Measurements from ENCODE around the gene ICAM5. TPM values are rescaled to one million over a fixed set of nuclear protein-coding genes. Genes with fewer than 3 reads are reported as not detected.

Gene ICAM5
- total and polyA plus RNA-seq, 4 donors = 4.1 to 32.1 (median 18.6) TPM

GRCh38 chr19:10299545-10300458 is 10.1 kb downstream of the ICAM5 start:
- Histone ChIP-seq H3K9ac (ENCODE audit: insufficient read depth in 1 of 2, low read length in 2 of 2) (no peak overlapping the region), H3K27me3 (ENCODE audit: control insufficient read depth in 3 of 3, insufficient read depth in 3 of 3, low read length in 2 of 3) (peaks cover 0 to 17% (median 6%) of the 10 kb centered on the region in 3 donors), H3K4me3 (no peak overlapping the region), H3K9me3 (ENCODE audit: control insufficient read depth in 4 of 4, insufficient read depth in 3 of 4, low read length in 3 of 4) (no peaks in the 10 kb centered on the region), H3K27ac (ENCODE audit: low read depth in 1 of 2, low read length in 1 of 2) (no peak overlapping the region), H3K36me3 (ENCODE audit: control insufficient read depth in 4 of 4, insufficient read depth in 4 of 4, low read length in 4 of 4) (peaks cover 0 to 2% (median under 1%) of the 10 kb centered on the region in 4 donors), H3K4me1 (ENCODE audit: control insufficient read depth in 5 of 5, insufficient read depth in 5 of 5, low read length in 5 of 5) (peaks cover 0 to 12% (median 0%) of the 10 kb centered on the region in 5 donors)
- WGBS, 2 donors = 33 to 43% methylated on average over 14 of the region's 14 CpGs
- ATAC-seq (ENCODE audit: insufficient read depth, low FRiP score) (no peak), DNase-seq (peak in 1 of 3 donors; percentile 6)
- TF ChIP-seq, protein P1, sequence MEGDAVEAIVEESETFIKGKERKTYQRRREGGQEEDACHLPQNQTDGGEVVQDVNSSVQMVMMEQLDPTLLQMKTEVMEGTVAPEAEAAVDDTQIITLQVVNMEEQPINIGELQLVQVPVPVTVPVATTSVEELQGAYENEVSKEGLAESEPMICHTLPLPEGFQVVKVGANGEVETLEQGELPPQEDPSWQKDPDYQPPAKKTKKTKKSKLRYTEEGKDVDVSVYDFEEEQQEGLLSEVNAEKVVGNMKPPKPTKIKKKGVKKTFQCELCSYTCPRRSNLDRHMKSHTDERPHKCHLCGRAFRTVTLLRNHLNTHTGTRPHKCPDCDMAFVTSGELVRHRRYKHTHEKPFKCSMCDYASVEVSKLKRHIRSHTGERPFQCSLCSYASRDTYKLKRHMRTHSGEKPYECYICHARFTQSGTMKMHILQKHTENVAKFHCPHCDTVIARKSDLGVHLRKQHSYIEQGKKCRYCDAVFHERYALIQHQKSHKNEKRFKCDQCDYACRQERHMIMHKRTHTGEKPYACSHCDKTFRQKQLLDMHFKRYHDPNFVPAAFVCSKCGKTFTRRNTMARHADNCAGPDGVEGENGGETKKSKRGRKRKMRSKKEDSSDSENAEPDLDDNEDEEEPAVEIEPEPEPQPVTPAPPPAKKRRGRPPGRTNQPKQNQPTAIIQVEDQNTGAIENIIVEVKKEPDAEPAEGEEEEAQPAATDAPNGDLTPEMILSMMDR (IDR thresholded peaks at IDR 0.05; ENCODE audit: control extremely low read depth, extremely low read depth) = no peak

DNA sequence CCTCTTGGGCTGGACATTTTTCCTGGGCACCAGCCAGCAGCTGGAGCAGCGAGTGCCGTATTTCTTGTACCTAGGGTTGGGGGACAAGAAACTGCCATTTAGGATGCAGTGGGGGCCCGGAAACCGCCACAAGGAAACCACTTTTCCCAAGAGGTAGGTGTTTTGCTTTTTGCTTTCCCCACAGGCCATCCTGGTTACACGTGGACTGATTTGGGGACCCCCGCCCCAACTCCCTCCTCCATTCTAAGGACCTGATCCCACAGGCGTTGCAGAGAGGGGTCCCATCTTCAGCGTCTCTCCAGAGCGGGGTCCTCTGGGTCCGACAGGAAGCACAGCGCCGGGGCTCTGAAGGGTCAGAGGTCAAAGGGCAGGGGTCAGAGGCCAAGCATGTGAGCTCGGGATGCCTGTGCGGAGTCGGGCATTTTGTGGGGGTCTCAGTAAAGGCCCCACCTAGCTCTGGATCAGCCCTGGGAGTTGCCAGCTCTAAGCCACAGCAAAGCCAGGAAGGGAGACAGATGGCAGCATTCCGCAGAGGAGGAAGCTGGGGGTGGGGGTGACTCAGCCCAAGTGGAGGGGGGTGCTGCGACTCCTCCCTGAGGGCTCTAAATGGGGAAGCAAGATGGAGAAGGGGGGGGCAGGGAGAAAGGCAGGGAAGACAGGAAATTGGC is 15.5 kb downstream of the ICAM5 start:
- Histone ChIP-seq H3K4me3 (no peak overlapping the region), H3K27ac (ENCODE audit: low read depth in 1 of 2, low read length in 1 of 2) (peak overlapping the region in 1 of 2 donors; percentile 41), H3K9me3 (ENCODE audit: control insufficient read depth in 4 of 4, insufficient read depth in 3 of 4, low read length in 3 of 4) (no peaks in the 10 kb centered on the region), H3K4me1 (ENCODE audit: control insufficient read depth in 5 of 5, insufficient read depth in 5 of 5, low read length in 5 of 5) (no peaks in the 10 kb centered on the region), H3K36me3 (ENCODE audit: control insufficient read depth in 4 of 4, insufficient read depth in 4 of 4, low read length in 4 of 4) (peaks cover 0 to 11% (median 4%) of the 10 kb centered on the region in 4 donors), H3K27me3 (ENCODE audit: control insufficient read depth in 3 of 3, insufficient read depth in 3 of 3, low read length in 2 of 3) (no peaks in the 10 kb centered on the region), H3K9ac (ENCODE audit: insufficient read depth in 1 of 2, low read length in 2 of 2) (no peak overlapping the region)
- ATAC-seq (ENCODE audit: insufficient read depth, low FRiP score) (peak; percentile 57), DNase-seq (no peak)
- TF ChIP-seq, protein P1 (IDR thresholded peaks at IDR 0.05; ENCODE audit: control extremely low read depth, extremely low read depth) = no peak
- 47 to 67% methylated on average over 17 of the region's 17 CpGs for WGBS, 2 donors

GRCh38 chr19:10306327-10306726 is 16.6 kb downstream of the ICAM5 start:
- Histone ChIP-seq H3K36me3 (ENCODE audit: control insufficient read depth in 4 of 4, insufficient read depth in 4 of 4, low read length in 4 of 4) (peaks cover 0 to 17% (median 4%) of the 10 kb centered on the region in 4 donors), H3K9me3 (ENCODE audit: control insufficient read depth in 4 of 4, insufficient read depth in 3 of 4, low read length in 3 of 4) (no peaks in the 10 kb centered on the region), H3K4me1 (ENCODE audit: control insufficient read depth in 5 of 5, insufficient read depth in 5 of 5, low read length in 5 of 5) (no peaks in the 10 kb centered on the region), H3K4me3 (no peak overlapping the region), H3K27me3 (ENCODE audit: control insufficient read depth in 3 of 3, insufficient read depth in 3 of 3, low read length in 2 of 3) (no peaks in the 10 kb centered on the region), H3K9ac (ENCODE audit: insufficient read depth in 1 of 2, low read length in 2 of 2) (no peak overlapping the region), H3K27ac (ENCODE audit: low read depth in 1 of 2, low read length in 1 of 2) (no peak overlapping the region)
- no peak for ATAC-seq (ENCODE audit: insufficient read depth, low FRiP score)
- DNase-seq = no peak
- TF ChIP-seq, protein P1 (IDR thresholded peaks at IDR 0.05; ENCODE audit: control extremely low read depth, extremely low read depth) = no peak
- 88 to 92% methylated on average over 5 of the region's 5 CpGs for WGBS, 2 donors

Data from lung (tissue), 12 donors.